Measurements from ENCODE around the gene ZFYVE28. TPM values are rescaled to one million over a fixed set of nuclear protein-coding genes. Genes with fewer than 3 reads are reported as not detected.

ZFYVE28 gene
- total RNA-seq, 4 donors from 2014 or later: 8.5 to 15.0 (median 11.7) TPM

DNA sequence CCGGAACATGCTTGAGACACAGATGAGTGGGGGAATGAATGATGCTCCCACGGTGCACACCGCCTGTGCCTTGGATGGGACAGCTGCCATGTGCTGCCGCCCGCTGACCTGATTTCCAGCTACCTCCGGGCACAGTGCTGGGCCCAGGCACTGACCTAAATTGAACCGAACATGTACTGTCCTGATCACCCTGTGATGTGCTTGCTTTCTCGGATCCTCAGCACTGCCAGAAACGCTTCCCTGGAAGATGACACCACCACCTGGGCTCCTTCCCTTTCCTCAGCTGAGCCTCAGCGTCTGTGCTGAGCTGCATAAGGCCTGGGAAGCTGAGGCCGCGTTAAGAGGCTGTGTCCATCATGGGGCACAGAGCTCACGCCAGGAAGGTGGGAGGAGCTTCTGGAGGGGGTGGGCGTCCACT is 117.2 kb downstream of the ZFYVE28 start:
- TF ChIP-seq, protein P1, sequence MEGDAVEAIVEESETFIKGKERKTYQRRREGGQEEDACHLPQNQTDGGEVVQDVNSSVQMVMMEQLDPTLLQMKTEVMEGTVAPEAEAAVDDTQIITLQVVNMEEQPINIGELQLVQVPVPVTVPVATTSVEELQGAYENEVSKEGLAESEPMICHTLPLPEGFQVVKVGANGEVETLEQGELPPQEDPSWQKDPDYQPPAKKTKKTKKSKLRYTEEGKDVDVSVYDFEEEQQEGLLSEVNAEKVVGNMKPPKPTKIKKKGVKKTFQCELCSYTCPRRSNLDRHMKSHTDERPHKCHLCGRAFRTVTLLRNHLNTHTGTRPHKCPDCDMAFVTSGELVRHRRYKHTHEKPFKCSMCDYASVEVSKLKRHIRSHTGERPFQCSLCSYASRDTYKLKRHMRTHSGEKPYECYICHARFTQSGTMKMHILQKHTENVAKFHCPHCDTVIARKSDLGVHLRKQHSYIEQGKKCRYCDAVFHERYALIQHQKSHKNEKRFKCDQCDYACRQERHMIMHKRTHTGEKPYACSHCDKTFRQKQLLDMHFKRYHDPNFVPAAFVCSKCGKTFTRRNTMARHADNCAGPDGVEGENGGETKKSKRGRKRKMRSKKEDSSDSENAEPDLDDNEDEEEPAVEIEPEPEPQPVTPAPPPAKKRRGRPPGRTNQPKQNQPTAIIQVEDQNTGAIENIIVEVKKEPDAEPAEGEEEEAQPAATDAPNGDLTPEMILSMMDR (IDR thresholded peaks at IDR 0.05; ENCODE audit: low read depth): no peak

DNA sequence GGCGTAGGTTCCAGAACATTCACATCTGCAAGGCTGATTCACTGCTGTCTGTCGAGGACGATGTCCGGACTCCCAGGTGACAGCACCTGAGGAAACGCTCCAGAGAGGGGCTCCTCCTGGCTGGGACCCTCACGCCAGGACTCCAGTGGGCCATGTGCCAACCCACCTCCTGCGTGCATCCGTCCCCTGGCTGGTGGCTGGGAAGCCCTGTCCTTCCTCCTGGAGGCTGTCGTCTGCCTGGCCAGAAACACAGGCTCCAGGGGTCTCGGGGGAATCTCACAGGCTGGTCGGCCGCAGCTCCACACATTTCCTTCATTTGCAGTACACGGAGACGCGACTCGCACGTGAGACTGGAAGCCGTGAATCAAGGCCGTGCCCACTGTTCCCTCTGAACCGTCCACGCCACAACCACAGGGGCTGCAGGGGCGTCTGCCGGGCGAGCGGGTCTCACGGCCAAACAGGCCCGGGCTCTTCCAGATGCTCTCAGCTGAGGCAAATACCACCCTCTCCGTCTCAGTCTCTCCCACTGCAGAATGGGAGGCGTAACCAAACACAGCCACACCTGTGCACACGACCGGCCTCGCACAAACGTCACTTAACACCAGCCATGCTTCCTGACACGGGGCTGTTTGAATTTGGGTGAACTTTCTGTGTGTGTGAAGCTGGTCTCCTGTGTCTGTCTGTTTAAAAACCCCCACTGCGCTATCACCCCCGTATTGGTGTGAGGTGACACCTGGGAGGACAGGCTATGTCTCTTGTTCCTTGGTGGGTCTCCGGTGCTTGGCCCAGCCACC is 117.8 kb downstream of the ZFYVE28 start:
- TF ChIP-seq, protein P1 (IDR thresholded peaks at IDR 0.05; ENCODE audit: low read depth): no peak

DNA sequence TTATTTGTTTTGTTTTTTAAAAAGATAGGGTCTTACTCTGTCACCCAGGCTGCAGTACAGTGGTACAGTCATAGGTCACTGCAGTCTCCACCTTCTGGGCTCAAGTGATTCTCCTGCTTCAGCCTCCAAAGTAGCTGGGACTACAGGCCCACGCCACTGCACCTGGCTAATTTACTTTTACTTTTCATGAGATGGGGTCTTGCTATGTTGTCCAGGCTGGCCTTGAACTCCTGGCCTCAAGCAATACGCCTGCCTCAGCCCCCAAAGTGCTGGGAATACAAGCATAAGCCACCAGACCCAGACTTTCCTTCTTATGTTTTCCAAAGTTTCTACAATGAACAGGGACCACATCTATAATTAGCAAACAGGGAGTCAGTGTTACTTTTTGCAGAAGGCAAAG is 118.7 kb downstream of the ZFYVE28 start:
- TF ChIP-seq, protein P1 (IDR thresholded peaks at IDR 0.05; ENCODE audit: low read depth): no peak

DNA sequence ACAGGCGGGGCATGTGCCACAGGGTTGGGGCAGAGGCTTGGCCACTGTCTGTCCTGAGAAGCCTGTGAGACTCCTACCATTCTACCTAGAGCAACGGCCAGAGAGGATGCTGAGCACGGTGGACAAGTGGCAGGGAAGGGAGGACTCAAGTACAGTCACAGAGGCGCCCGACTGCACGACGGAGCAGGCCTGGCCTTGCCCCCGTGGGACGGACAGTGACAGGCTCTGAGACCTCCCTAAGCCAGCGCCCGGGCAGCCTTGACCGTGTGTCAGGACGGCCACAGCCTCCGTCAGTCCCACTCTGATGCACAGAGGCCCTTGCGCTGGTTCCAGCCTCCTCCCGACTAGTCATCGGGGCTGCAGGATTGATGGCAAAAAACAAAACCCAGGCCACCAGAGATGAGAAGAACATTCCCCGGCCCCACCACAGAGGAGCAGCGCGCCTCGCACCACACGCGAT is 119.9 kb downstream of the ZFYVE28 start:
- TF ChIP-seq, protein P1 (IDR thresholded peaks at IDR 0.05; ENCODE audit: low read depth): no peak

DNA sequence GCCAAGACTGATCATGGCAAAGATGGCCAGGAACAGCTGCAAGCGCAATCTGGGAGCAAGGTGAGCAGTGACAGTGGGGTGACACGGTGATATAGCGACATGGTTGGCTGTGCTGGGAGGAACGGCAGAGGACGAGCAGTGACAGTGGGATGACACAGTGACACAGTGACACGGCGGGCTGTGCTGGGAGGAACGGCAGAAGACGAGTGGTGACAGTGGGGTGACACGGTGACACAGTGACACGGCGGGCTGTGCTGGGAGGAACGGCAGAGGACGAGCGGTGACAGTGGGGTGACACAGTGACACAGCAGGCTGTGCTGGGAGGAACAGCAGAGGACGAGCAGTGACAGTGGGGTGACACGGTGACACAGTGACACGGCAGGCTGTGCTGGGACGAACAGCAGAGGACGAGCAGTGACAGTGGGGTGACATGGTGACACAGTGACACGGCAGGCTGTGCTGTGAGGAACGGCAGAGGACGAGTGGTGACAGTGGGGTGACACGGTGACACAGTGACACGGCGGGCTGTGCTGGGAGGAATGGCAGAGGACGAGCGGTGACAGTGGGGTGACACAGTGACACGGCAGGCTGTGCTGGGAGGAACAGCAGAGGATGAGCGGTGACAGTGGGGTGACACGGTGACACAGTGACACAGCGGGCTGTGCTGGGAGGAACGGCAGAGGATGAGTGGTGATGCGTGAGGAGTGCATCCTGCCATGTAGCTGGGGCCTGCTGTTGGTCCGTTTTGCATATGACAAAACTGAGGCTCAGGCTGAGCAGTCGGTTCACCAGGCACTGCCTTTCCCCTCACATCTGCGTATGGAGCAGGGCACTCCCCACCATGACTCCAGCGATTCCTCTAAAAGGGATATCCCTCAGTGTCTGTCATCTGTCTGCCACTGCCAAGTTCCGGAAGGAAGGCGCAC is 120.6 kb downstream of the ZFYVE28 start:
- TF ChIP-seq, protein P1 (IDR thresholded peaks at IDR 0.05; ENCODE audit: low read depth): no peak

DNA sequence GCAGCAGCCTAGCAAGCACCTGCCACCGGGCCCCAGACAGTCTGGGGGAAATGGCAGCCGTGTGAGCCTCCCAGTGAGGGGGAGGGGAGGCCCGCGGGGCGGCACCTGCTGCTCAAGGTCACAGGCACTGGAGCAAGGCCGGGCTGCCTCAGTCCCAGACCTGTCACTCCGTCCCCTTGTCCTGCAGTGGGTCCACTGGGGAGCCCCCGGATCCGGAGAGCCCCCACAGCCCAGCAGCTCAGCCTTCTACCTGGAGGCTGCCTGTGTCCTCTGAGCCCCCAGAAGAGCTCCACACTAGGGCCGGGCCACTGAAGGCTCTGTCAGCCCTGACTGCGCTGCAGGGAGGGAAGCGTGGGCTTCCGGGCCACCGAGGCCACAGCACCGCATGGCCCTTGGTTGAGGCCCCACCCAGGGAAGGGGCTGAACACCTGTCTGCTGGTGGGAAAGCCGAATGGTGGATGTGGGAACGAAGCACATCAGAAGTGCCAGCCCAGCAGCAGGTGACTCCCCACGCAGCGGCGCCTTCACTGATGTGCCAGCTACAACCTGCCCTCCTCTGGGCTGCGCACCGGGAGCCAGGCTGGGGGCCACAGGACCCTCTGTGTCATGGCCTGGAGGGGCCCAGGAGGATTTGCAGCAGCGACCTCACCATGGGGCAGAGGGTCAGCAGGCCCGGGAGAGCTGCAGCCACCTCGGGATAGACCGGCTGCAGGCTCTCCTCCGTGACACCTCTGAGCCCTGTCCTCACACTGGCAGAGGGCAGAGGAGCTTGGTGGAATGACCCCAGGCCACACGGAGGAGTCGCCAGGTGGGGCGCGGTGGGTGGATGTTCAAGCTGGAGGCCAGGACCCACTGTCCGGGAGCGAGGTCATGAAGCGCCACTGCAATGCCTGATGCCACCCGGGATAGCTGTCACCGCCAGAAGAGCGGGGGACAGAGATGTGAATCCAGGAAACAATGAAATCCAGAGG is 121.5 kb downstream of the ZFYVE28 start:
- TF ChIP-seq, protein P1 (IDR thresholded peaks at IDR 0.05; ENCODE audit: low read depth): no peak
